HepG2 (cell line): ENCODE results near the gene ENAH. TPM values are rescaled to one million over a fixed set of nuclear protein-coding genes. Genes with fewer than 3 reads are reported as not detected.

ENCODE experiments used
- FOXA1 ChIP-seq, 2 experiments: fragments of 450-650 bp in 1 of 2; sonication (generic) in 1 of 2; formaldehyde crosslinking in 1 of 2; IDR thresholded peaks; 2 replicates each; pipeline versions ENCODE4 v1.4.0 to v1.6.1; 2016 to 2020; ENCODE audit warnings: missing genetic modification reagents in 1 of 2
- HMG20A ChIP-seq: IDR thresholded peaks from 2 replicates; pipeline ENCODE4 v1.6.1; 2016; ENCODE audit warnings: borderline replicate concordance
- MEF2D ChIP-seq: sonication (generic); formaldehyde crosslinking; IDR thresholded peaks from 2 replicates; pipeline ENCODE4 v1.5.1; 2020; ENCODE audit warnings: mild to moderate bottlenecking, missing genetic modification reagents
- NFKBIZ ChIP-seq: IDR thresholded peaks from 2 replicates; pipeline ENCODE4 v1.6.1; 2018; ENCODE audit warnings: missing genetic modification reagents, missing compliant biosample characterization
- polyA plus RNA-seq, 8 experiments: library from polyadenylated mRNA; depleted of rRNA in 3 of 8; stranded (reverse) in 7 of 8; unstranded in 1 of 8; fragments of >200 nt; fragmentation: Illumina TruSeq in 4 of 8; extraction: Trizol in 4 of 8; gene quantifications; 2 replicates each; pipeline versions ENCODE4 v1.2.1 to v1.2.3, GENCODE V29; 2011 to 2016; ENCODE audit warnings: low read depth in 4 of 8, missing spikeins in 1 of 8, mixed read lengths in 1 of 8; ENCODE audit not compliant: insufficient read depth in 1 of 8
- total RNA-seq, 5 experiments: library from RNA; depleted of rRNA; stranded (reverse); fragments of >200 nt; fragmentation: Illumina TruSeq; extraction: Trizol; gene quantifications; 2 replicates each; pipeline ENCODE4 v1.2.3, GENCODE V29; 2016; ENCODE audit warnings: low read depth in 1 of 5
- TF ChIP-seq, protein P1 (sequence below): sonication (generic); formaldehyde crosslinking; IDR thresholded peaks from 2 replicates; pipeline ENCODE4 v1.5.1; 2020; ENCODE audit warnings: mild to moderate bottlenecking, missing genetic modification reagents, borderline replicate concordance
- TF ChIP-seq, protein P2 (sequence below): sonication (generic); formaldehyde crosslinking; IDR thresholded peaks from 2 replicates; pipeline ENCODE4 v1.5.0; 2020; ENCODE audit warnings: mild to moderate bottlenecking, missing genetic modification reagents
- TF ChIP-seq, protein P3 (sequence below): sonication (generic); formaldehyde crosslinking; IDR thresholded peaks from 2 replicates; pipeline ENCODE4 v1.5.1; 2020; ENCODE audit warnings: missing genetic modification reagents, mild to moderate bottlenecking, borderline replicate concordance

ENAH gene
- total and polyA plus RNA-seq, 2 of the 13 experiments (the other 11 are each of a cell fraction or from before 2014, with no cell fraction given) = 22.1 to 58.3 TPM

DNA sequence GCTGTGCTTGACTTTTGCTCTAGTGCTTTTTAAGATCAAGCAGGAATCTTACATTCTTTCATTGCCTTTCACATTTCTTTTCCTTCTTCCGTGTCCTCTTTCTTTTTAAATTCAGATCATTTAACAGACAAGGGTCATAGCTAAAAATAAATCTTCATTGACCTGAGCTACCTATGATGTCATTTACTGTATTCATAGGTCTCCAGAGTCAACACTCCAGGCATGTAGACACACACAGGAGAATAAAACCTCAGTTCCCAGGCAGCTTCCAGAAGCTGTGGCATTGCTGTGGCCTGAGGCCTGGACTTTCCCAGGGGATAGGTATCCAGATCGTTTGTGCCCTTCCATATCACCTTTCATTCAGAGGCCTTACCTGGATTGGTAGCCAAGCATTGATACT is 38.5 kb upstream of the ENAH start (continued):
- TF ChIP-seq, protein P1, sequence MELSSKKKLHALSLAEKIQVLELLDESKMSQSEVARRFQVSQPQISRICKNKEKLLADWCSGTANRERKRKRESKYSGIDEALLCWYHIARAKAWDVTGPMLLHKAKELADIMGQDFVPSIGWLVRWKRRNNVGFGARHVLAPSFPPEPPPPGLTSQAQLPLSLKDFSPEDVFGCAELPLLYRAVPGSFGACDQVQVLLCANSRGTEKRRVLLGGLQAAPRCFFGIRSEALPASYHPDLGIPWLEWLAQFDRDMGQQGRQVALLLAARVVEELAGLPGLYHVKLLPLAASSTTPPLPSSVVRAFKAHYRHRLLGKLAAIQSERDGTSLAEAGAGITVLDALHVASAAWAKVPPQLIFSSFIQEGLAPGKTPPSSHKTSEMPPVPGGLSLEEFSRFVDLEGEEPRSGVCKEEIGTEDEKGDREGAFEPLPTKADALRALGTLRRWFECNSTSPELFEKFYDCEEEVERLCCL = no peak
- TF ChIP-seq, protein P2, sequence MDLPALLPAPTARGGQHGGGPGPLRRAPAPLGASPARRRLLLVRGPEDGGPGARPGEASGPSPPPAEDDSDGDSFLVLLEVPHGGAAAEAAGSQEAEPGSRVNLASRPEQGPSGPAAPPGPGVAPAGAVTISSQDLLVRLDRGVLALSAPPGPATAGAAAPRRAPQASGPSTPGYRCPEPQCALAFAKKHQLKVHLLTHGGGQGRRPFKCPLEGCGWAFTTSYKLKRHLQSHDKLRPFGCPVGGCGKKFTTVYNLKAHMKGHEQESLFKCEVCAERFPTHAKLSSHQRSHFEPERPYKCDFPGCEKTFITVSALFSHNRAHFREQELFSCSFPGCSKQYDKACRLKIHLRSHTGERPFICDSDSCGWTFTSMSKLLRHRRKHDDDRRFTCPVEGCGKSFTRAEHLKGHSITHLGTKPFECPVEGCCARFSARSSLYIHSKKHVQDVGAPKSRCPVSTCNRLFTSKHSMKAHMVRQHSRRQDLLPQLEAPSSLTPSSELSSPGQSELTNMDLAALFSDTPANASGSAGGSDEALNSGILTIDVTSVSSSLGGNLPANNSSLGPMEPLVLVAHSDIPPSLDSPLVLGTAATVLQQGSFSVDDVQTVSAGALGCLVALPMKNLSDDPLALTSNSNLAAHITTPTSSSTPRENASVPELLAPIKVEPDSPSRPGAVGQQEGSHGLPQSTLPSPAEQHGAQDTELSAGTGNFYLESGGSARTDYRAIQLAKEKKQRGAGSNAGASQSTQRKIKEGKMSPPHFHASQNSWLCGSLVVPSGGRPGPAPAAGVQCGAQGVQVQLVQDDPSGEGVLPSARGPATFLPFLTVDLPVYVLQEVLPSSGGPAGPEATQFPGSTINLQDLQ (CRISPR knock-in tag) = no peak
- TF ChIP-seq, protein P3, sequence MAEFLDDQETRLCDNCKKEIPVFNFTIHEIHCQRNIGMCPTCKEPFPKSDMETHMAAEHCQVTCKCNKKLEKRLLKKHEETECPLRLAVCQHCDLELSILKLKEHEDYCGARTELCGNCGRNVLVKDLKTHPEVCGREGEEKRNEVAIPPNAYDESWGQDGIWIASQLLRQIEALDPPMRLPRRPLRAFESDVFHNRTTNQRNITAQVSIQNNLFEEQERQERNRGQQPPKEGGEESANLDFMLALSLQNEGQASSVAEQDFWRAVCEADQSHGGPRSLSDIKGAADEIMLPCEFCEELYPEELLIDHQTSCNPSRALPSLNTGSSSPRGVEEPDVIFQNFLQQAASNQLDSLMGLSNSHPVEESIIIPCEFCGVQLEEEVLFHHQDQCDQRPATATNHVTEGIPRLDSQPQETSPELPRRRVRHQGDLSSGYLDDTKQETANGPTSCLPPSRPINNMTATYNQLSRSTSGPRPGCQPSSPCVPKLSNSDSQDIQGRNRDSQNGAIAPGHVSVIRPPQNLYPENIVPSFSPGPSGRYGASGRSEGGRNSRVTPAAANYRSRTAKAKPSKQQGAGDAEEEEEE (CRISPR knock-in tag) = no peak
- TF ChIP-seq FOXA1 (IDR thresholded peaks at IDR 0.05) (no peak), FOXA1 (CRISPR knock-in tag; IDR thresholded peaks at IDR 0.05) (peak; percentile 57; the same call in 1 of the 2 replicates), NFKBIZ (no peak), HMG20A (CRISPR knock-in tag) (peak; percentile 68; the same call in 1 of the 2 replicates), MEF2D (CRISPR knock-in tag) (peak; percentile 78)
- TF ChIP-seq, all 625 proteins: peak for 15
